ENCODE results near the gene SHISA4. TPM values are rescaled to one million over a fixed set of nuclear protein-coding genes. Genes with fewer than 3 reads are reported as not detected.

SHISA4 gene
- total RNA-seq, 2 donors from 2014 or later, result 0.69 to 1.6 TPM

- H3K4me3 Mint-ChIP-seq, result no peak overlapping the region
- ATAC-seq (replicated peaks), result no peak
- no peaks in the 10 kb centered on the region for H3K36me3 Mint-ChIP-seq (ENCODE audit: low read depth)
- no peaks in the 10 kb centered on the region for H3K4me1 Mint-ChIP-seq
- H3K27me3 Mint-ChIP-seq, result peaks cover 32% of the 10 kb centered on the region
- H3K27ac Mint-ChIP-seq, result no peak overlapping the region
- no peaks in the 10 kb centered on the region for H3K9me3 Mint-ChIP-seq
Observed at GRCh38 chr1:201941420-201942128, 52.9 kb downstream of the SHISA4 start.

- H3K36me3 Mint-ChIP-seq (ENCODE audit: low read depth), result no peaks in the 10 kb centered on the region
- no peak for ATAC-seq (replicated peaks)
- no peaks in the 10 kb centered on the region for H3K4me1 Mint-ChIP-seq
- H3K27ac Mint-ChIP-seq, result no peak overlapping the region
- H3K9me3 Mint-ChIP-seq, result no peaks in the 10 kb centered on the region
- H3K27me3 Mint-ChIP-seq, result peaks cover 37% of the 10 kb centered on the region
- no peak overlapping the region for H3K4me3 Mint-ChIP-seq
Observed at GRCh38 chr1:201942129-201942495, 53.4 kb downstream of the SHISA4 start.

Other genes starting within 250 kb of the SHISA4 start
- 10 to 100 TPM; 54.3 to 70.2 TPM for gene IPO9, start 59.7 kb upstream of the SHISA4 start, total RNA-seq
- not detected for gene LMOD1, start 57.6 kb downstream of the SHISA4 start, total RNA-seq
- gene TIMM17A, start 66.6 kb downstream of the SHISA4 start, total RNA-seq, result 10 to 100 TPM; 40.5 to 93.4 TPM
- 10 to 100 TPM; 36.9 to 39.8 TPM for gene RNPEP, start 93.8 kb downstream of the SHISA4 start, total RNA-seq
- under 1 TPM; 0.32 to 0.64 TPM for gene ELF3, start 121.7 kb downstream of the SHISA4 start, total RNA-seq
- not detected for gene GPR37L1, start 234.0 kb downstream of the SHISA4 start, total RNA-seq